HepG2 (cell line): ENCODE results near the gene ALDH7A1. TPM values are rescaled to one million over a fixed set of nuclear protein-coding genes. Genes with fewer than 3 reads are reported as not detected.

Experiments
- CEBPZ ChIP-seq: IDR thresholded peaks from 2 replicates; pipeline ENCODE4 v1.6.1; 2012; ENCODE audit warnings: low read length, improper control_type of control experiment
- DDIT3 ChIP-seq: sonication (generic); formaldehyde crosslinking; IDR thresholded peaks from 2 replicates; pipeline ENCODE4 v1.4.0; 2020; ENCODE audit warnings: mild to moderate bottlenecking, missing genetic modification reagents
- GPN1 ChIP-seq: sonication (generic); formaldehyde crosslinking; IDR thresholded peaks from 2 replicates; pipeline ENCODE4 v1.5.1; 2020; ENCODE audit warnings: missing genetic modification reagents, borderline replicate concordance
- HNRNPH1 ChIP-seq: fragments of 200-400 bp; formaldehyde crosslinking; optimal IDR thresholded peaks from 2 replicates; pipeline ENCODE3; 2017; ENCODE audit warnings: mild to moderate bottlenecking, low read depth, low read length
- MAZ ChIP-seq, 2 experiments: sonication (generic) in 1 of 2; formaldehyde crosslinking in 1 of 2; IDR thresholded peaks; 2 replicates each; pipeline versions ENCODE4 v1.5.0 to v1.6.1; 2012 to 2020; ENCODE audit warnings: low read depth in 2 of 2, mild to moderate bottlenecking in 2 of 2, borderline replicate concordance in 1 of 2, improper control_type of control experiment in 1 of 2, low read length in 1 of 2, missing genetic modification reagents in 1 of 2, moderate library complexity in 1 of 2
- REL ChIP-seq: sonication (generic); formaldehyde crosslinking; conservative IDR thresholded peaks from 2 replicates; pipeline ENCODE4 v1.8.0; 2022; ENCODE audit warnings: mild to moderate bottlenecking, missing genetic modification reagents, moderate library complexity
- RNF2 ChIP-seq: fragments of 450-650 bp; conservative IDR thresholded peaks from 2 replicates; pipeline ENCODE4 v1.6.1; 2016; ENCODE audit warnings: low read depth
- SCMH1 ChIP-seq: sonication (generic); formaldehyde crosslinking; IDR thresholded peaks from 2 replicates; pipeline ENCODE4 v1.9.0; 2021; ENCODE audit warnings: missing genetic modification reagents, mild to moderate bottlenecking, borderline replicate concordance
- SMAD9 ChIP-seq: sonication (generic); formaldehyde crosslinking; IDR thresholded peaks from 2 replicates; pipeline ENCODE4 v1.5.1; 2020; ENCODE audit warnings: mild to moderate bottlenecking, missing genetic modification reagents
- ZFP36 ChIP-seq: fragments of 150-350 bp; IDR thresholded peaks from 2 replicates; pipeline ENCODE4 v1.6.1; 2018; ENCODE audit warnings: borderline replicate concordance, low read length, low read depth; ENCODE audit not compliant: partially characterized antibody
- ZFX ChIP-seq: sonication (generic); formaldehyde crosslinking; IDR thresholded peaks from 2 replicates; pipeline ENCODE4 v1.4.0; 2020; ENCODE audit warnings: mild to moderate bottlenecking, low read depth, missing genetic modification reagents, moderate library complexity
- ZMAT5 ChIP-seq: sonication (generic); formaldehyde crosslinking; IDR thresholded peaks from 2 replicates; pipeline ENCODE4 v1.5.0; 2020; ENCODE audit warnings: mild to moderate bottlenecking, low read depth, missing genetic modification reagents, borderline replicate concordance
- ZMYM3 ChIP-seq: sonication (generic); formaldehyde crosslinking; IDR thresholded peaks from 2 replicates; pipeline ENCODE4 v1.5.1; 2020; ENCODE audit warnings: mild to moderate bottlenecking, missing genetic modification reagents
- ZNF281 ChIP-seq: sonication (generic); formaldehyde crosslinking; IDR thresholded peaks from 2 replicates; pipeline ENCODE4 v1.4.0; 2020; ENCODE audit warnings: missing genetic modification reagents, borderline replicate concordance
- ZNF432 ChIP-seq: sonication (generic); formaldehyde crosslinking; IDR thresholded peaks from 2 replicates; pipeline ENCODE4 v1.5.0; 2020; ENCODE audit warnings: missing genetic modification reagents, mild to moderate bottlenecking, borderline replicate concordance
- ZUFSP ChIP-seq: sonication (generic); formaldehyde crosslinking; IDR thresholded peaks from 2 replicates; pipeline ENCODE4 v1.9.0; 2021; ENCODE audit warnings: missing genetic modification reagents, mild to moderate bottlenecking, borderline replicate concordance
- polyA plus RNA-seq, 8 experiments: library from polyadenylated mRNA; depleted of rRNA in 3 of 8; stranded (reverse) in 7 of 8; unstranded in 1 of 8; fragments of >200 nt; fragmentation: Illumina TruSeq in 4 of 8; extraction: Trizol in 4 of 8; gene quantifications; 2 replicates each; pipeline versions ENCODE4 v1.2.1 to v1.2.3, GENCODE V29; 2011 to 2016; ENCODE audit warnings: low read depth in 4 of 8, missing spikeins in 1 of 8, mixed read lengths in 1 of 8; ENCODE audit not compliant: insufficient read depth in 1 of 8
- total RNA-seq, 5 experiments: library from RNA; depleted of rRNA; stranded (reverse); fragments of >200 nt; fragmentation: Illumina TruSeq; extraction: Trizol; gene quantifications; 2 replicates each; pipeline ENCODE4 v1.2.3, GENCODE V29; 2016; ENCODE audit warnings: low read depth in 1 of 5

The ALDH7A1 gene
- total and polyA plus RNA-seq, 2 of the 13 experiments (the other 11 are each of a cell fraction or from before 2014, with no cell fraction given) = 69.0 to 100 TPM

- TF ChIP-seq SMAD9 (CRISPR knock-in tag) (no peak), GPN1 (CRISPR knock-in tag) (0 out of 2 replicates have a peak, but pooled peaks have one; percentile 77), DDIT3 (CRISPR knock-in tag) (no peak), RNF2 (no peak), ZNF432 (CRISPR knock-in tag) (no peak), ZMAT5 (CRISPR knock-in tag) (no peak), ZFX (CRISPR knock-in tag) (peak; percentile 86), REL (CRISPR knock-in tag) (no peak), ZUFSP (no peak), MAZ (IDR thresholded peaks at IDR 0.05; ENCODE audit: borderline replicate concordance, low read depth, low read length) (no peak), MAZ (CRISPR knock-in tag; IDR thresholded peaks at IDR 0.05; ENCODE audit: low read depth) (peak; percentile 68; the same call in 1 of the 2 replicates), CEBPZ (no peak), ZMYM3 (CRISPR knock-in tag) (no peak), ZFP36 (no peak), SCMH1 (CRISPR knock-in tag) (no peak), HNRNPH1 (no peak), ZNF281 (CRISPR knock-in tag) (no peak)
These were observed 5.9 kb upstream of the ALDH7A1 start, which contains the start of gene PHAX (continued) for GRCh38 chr5:126600631-126601511.
